HG03520 (cell line): Measurements from ENCODE around the gene GPR108.
"Not testable (repeated sequence)": the region's sequence is repeated elsewhere in the genome, so short reads cannot be mapped to it uniquely, and the experiment has no call there.

Source experiments
- ATAC-seq: cut with Tn5 transposase; IDR thresholded peaks from one replicate; pipeline ENCODE4 v1.9.1; 2021; ENCODE audit warnings: mild to moderate bottlenecking, moderate library complexity; ENCODE audit not compliant: unreplicated experiment

GPR108 gene

GRCh38 chr19:6761053-6761676, 23.8 kb upstream of the GPR108 start:
- no peak for ATAC-seq

- ATAC-seq = no peak
Observed at GRCh38 chr19:6760606-6761005, 23.2 kb upstream of the GPR108 start.

GRCh38 chr19:6754653-6755463, 17.5 kb upstream of the GPR108 start:
- ATAC-seq = no peak

GRCh38 chr19:6754136-6754535, 16.8 kb upstream of the GPR108 start:
- ATAC-seq = no peak

GRCh38 chr19:6753178-6754031, 16.0 kb upstream of the GPR108 start:
- ATAC-seq = peak; percentile 71

GRCh38 chr19:6752256-6753177, 15.1 kb upstream of the GPR108 start:
- no peak for ATAC-seq

GRCh38 chr19:6751189-6751588, 13.8 kb upstream of the GPR108 start:
- ATAC-seq = no peak

- no peak for ATAC-seq
Observed at GRCh38 chr19:6750062-6750461, 12.7 kb upstream of the GPR108 start.

GRCh38 chr19:6748543-6748942, 11.2 kb upstream of the GPR108 start:
- not testable (repeated sequence) for ATAC-seq

GRCh38 chr19:6745965-6746364, 8.6 kb upstream of the GPR108 start:
- ATAC-seq = no peak

- no peak for ATAC-seq
Observed at GRCh38 chr19:6744381-6745301, 7.3 kb upstream of the GPR108 start.

GRCh38 chr19:6743714-6744380, 6.5 kb upstream of the GPR108 start:
- no peak for ATAC-seq

- ATAC-seq = no peak
Observed at GRCh38 chr19:6743066-6743465, 5.7 kb upstream of the GPR108 start.

GRCh38 chr19:6740589-6741343, 3.4 kb upstream of the GPR108 start:
- no peak for ATAC-seq

GRCh38 chr19:6739883-6740588, 2.7 kb upstream of the GPR108 start:
- ATAC-seq = no peak

GRCh38 chr19:6739390-6739882, 2.1 kb upstream of the GPR108 start, which contains the start of gene TRIP10:
Gene TRIP10, plus strand, starts transcription at chr19:6739680. Its CDS starts 82 bp downstream, at chr19:6739762.
- ATAC-seq = no peak

GRCh38 chr19:6738787-6739389, 1.5 kb upstream of the GPR108 start:
- ATAC-seq = no peak
